Esophagus squamous epithelium (tissue), 5 donors: ENCODE results near the gene DOCK8. TPM values are rescaled to one million over a fixed set of nuclear protein-coding genes. Genes with fewer than 3 reads are reported as not detected.
"Not testable (repeated sequence)": the region's sequence is repeated elsewhere in the genome, so short reads cannot be mapped to it uniquely, and the experiment has no call there.

Experiments
- DNase-seq: peaks from one replicate; lab custom pipeline; 2025; lab: John Stamatoyannopoulos, UW
- H3K27ac ChIP-seq, 4 donors: fragments of 200-600 bp; sonication (generic); one replicate each; pipeline ENCODE4 v1.5.1; 2016 to 2019; ENCODE audit warnings: mild to moderate bottlenecking in 1 of 4
- H3K27me3 ChIP-seq, 4 donors: fragments of 200-600 bp; sonication (generic); 1 replicate in 3 of 4; 2 replicates in 1 of 4; pipeline versions ENCODE4 v1.5.1 to v1.6.0; 2017 to 2021; ENCODE audit warnings: antibody characterized with exemption in 1 of 4
- H3K36me3 ChIP-seq, 3 donors: fragments of 200-600 bp; sonication (generic); one replicate each; pipeline ENCODE4 v1.5.1; 2016 to 2019
- H3K4me1 ChIP-seq, 3 donors: fragments of 200-600 bp; sonication (generic); one replicate each; pipeline ENCODE4 v1.5.1; 2017 to 2019
- H3K4me3 ChIP-seq, 4 donors: fragments of 200-600 bp; sonication (generic); 1 replicate in 3 of 4; 2 replicates in 1 of 4; pipeline ENCODE4 v1.5.1; 2016 to 2019; ENCODE audit warnings: mild to moderate bottlenecking in 2 of 4, moderate library complexity in 1 of 4
- H3K9me3 ChIP-seq, 3 donors: fragments of 200-600 bp; sonication (generic); one replicate each; pipeline ENCODE4 v1.5.1; 2016 to 2019
- CTCF ChIP-seq, 6 experiments: fragments of 450-650 bp in 4 of 6; fragments of 200-600 bp in 2 of 6; sonication (generic) in 2 of 6; IDR thresholded peaks; one replicate each; pipeline ENCODE4 v1.5.1; 2016 to 2019; ENCODE audit warnings: antibody characterized with exemption in 6 of 6, mild to moderate bottlenecking in 4 of 6, moderate library complexity in 4 of 6
- POLR2A ChIP-seq, 4 donors: fragments of 450-650 bp; IDR thresholded peaks; one replicate each; pipeline ENCODE4 v1.6.1; 2017; ENCODE audit warnings: antibody characterized with exemption in 4 of 4, mild to moderate bottlenecking in 4 of 4, moderate library complexity in 3 of 4
- WGBS, 2 donors: methylation state at CpG; one replicate each; pipeline ENCODE4 v1.1.5; 2018; 5-methylcytosine and 5-hydroxymethylcytosine counted together
- intact Hi-C: fragments of 100-400 bp; cut with DNase I; formaldehyde crosslinking; loops from one replicate; pipeline ENCODE4 v1.15.0; 2022
- total RNA-seq, 4 donors: library from RNA; depleted of rRNA; stranded (reverse); fragments of >200 nt; gene quantifications; one replicate each; pipeline ENCODE4 v1.1.0, GENCODE V29; 2016
- donor health status: DM: yes; HTN: yes; CAD: no.

The DOCK8 gene
- total RNA-seq, 4 donors from 2014 or later = 6.9 to 21.6 (median 15.2) TPM

DNA sequence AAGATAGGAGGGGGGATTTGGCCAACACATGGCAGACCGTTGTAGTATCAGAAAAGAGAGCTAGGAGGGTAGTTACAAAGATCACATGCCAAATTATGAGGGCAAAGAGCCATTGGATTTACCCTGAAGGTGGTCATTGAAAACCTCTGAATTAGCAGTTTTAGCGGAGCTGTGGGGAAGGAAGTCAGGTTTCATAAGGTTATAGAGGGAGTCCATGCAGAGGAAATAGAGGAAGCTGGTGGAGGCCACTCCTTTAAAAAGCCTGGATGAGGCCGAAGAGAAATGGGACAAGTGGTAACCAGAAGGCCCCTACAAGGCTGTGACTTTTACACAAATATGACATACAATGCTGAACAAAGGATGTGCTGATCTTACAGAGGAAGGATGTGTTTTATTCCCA, 13.2 kb downstream of the DOCK8 start:
- Histone ChIP-seq H3K4me1 (peaks cover under 1 to 28% (median 8%) of the 10 kb centered on the region in 3 donors), H3K4me3 (no peak overlapping the region), H3K9me3 (no peaks in the 10 kb centered on the region), H3K27me3 (no peaks in the 10 kb centered on the region), H3K36me3 (no peaks in the 10 kb centered on the region), H3K27ac (no peak overlapping the region)
- no peak for TF ChIP-seq CTCF (IDR thresholded peaks at IDR 0.05)
- TF ChIP-seq POLR2A (IDR thresholded peaks at IDR 0.05) = no peak
- DNase-seq = no peak
- WGBS, 2 donors = 63 to 66% methylated on average over 3 of the region's 3 CpGs
- intact Hi-C loops = no loop called here

GRCh38 chr9:228929-229695, 14.4 kb downstream of the DOCK8 start:
- Histone ChIP-seq H3K9me3 (peaks cover 0 to 4% (median 0%) of the 10 kb centered on the region in 3 donors), H3K27me3 (no peaks in the 10 kb centered on the region), H3K27ac (no peak overlapping the region), H3K4me3 (no peak overlapping the region), H3K36me3 (no peaks in the 10 kb centered on the region), H3K4me1 (peaks cover 0 to 17% (median 8%) of the 10 kb centered on the region in 3 donors)
- no peak for DNase-seq
- intact Hi-C loops = no loop called here
- TF ChIP-seq POLR2A (IDR thresholded peaks at IDR 0.05) (no peak), CTCF (IDR thresholded peaks at IDR 0.05) (no peak)
- 84 to 88% methylated on average over 5 of the region's 5 CpGs for WGBS, 2 donors

- H3K27me3 ChIP-seq, H3K4me1 ChIP-seq, H3K4me3 ChIP-seq, DNase-seq, H3K27ac ChIP-seq, H3K36me3 ChIP-seq, intact Hi-C loops: not testable (repeated sequence)
- 80% methylated on average over 1 of the region's 1 CpG for WGBS, 2 donors
- peaks cover 0 to 14% (median 0%) of the 10 kb centered on the region in 3 donors for H3K9me3 ChIP-seq
Measured at GRCh38 chr9:231625-232024, 17.0 kb downstream of the DOCK8 start.

GRCh38 chr9:233708-234107, 19.0 kb downstream of the DOCK8 start:
- H3K27me3 ChIP-seq, intact Hi-C loops, H3K4me3 ChIP-seq, H3K36me3 ChIP-seq, H3K27ac ChIP-seq, DNase-seq, H3K4me1 ChIP-seq: not testable (repeated sequence)
- peaks cover 0 to 14% (median 0%) of the 10 kb centered on the region in 3 donors for H3K9me3 ChIP-seq
- WGBS, 2 donors = 67 to 73% methylated on average over 1 of the region's 1 CpG

DNA sequence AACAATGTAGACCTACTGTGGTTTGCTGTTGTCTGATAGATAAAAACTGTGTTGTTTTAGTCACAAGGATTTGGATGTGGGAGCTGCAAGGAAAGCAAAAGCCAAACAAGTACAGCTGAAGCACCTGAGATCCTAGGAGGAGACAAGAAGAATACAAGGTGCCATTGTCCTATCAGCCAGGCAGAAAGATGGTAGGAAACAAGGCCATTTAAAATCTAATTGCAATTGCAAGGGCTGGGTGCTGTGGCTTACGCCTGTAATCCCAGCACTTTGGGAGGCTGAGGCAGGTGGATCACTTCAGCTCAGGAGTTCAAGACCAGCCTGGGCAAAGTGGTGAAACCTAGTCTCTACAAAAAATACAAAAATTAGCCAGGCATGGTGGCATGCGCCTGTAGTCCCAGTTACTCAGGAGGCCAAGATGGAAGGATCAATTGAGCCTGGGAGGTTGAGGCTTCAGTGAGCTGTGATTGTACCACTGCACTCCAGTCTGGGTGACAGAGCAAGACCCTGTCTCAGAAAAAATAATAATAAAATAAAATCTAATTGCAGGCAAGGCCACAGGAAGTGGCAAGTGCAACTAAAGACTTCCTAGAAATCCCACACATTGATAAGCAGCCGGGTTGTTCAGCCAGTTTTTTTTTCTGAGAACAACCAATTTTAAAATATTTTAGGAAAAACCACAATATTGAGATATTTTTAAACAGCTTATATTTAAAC, 22.6 kb downstream of the DOCK8 start:
- Histone ChIP-seq H3K4me1 (peaks cover 0 to 10% (median 0%) of the 10 kb centered on the region in 3 donors), H3K9me3 (peaks cover 0 to 14% (median 0%) of the 10 kb centered on the region in 3 donors), H3K27me3 (no peaks in the 10 kb centered on the region), H3K4me3 (no peak overlapping the region), H3K36me3 (no peaks in the 10 kb centered on the region), H3K27ac (no peak overlapping the region)
- TF ChIP-seq CTCF (IDR thresholded peaks at IDR 0.05) (no peak), POLR2A (IDR thresholded peaks at IDR 0.05) (no peak)
- no peak for DNase-seq
- intact Hi-C loops = no loop called here
- 66 to 68% methylated on average over 3 of the region's 3 CpGs for WGBS, 2 donors

GRCh38 chr9:237858-238345, 23.2 kb downstream of the DOCK8 start:
- 63 to 66% methylated on average over 4 of the region's 4 CpGs for WGBS, 2 donors
- no peak for TF ChIP-seq CTCF (IDR thresholded peaks at IDR 0.05)
- TF ChIP-seq POLR2A (IDR thresholded peaks at IDR 0.05) = no peak
- no peak for DNase-seq
- no peak overlapping the region for H3K27ac ChIP-seq
- intact Hi-C loops = no loop called here
- H3K9me3 ChIP-seq = peaks cover 0 to 14% (median 0%) of the 10 kb centered on the region in 3 donors
- no peak overlapping the region for H3K4me3 ChIP-seq
- H3K4me1 ChIP-seq = peaks cover 0 to 10% (median 0%) of the 10 kb centered on the region in 3 donors
- H3K27me3 ChIP-seq = no peaks in the 10 kb centered on the region
- H3K36me3 ChIP-seq = no peaks in the 10 kb centered on the region
